OCI-LY3 (cell line): ENCODE data around the gene MRPL4.

Source experiments
- H2AFZ ChIP-seq: fragments of 200-600, 300-600 bp; shearing (Covaris generic); 2 replicates; pipeline ENCODE4 v1.6.0; 2014; ENCODE audit warnings: antibody characterized with exemption, low read depth, low read length
- H3K27ac ChIP-seq: fragments of 200-600, 300-600 bp; sonication (generic); 2 replicates; pipeline ENCODE4 v1.5.1; 2014; ENCODE audit warnings: mild to moderate bottlenecking, low read length, moderate library complexity, mixed read lengths
- H3K27me3 ChIP-seq: fragments of 200-600, 300-600 bp; sonication (generic); 2 replicates; pipeline ENCODE4 v1.6.1; 2014; ENCODE audit warnings: low read depth, low read length, mixed read lengths
- H3K36me3 ChIP-seq: fragments of 200-600, 300-600 bp; sonication (generic); replicated peaks from 2 replicates; pipeline ENCODE3; 2014; ENCODE audit warnings: low read depth, low read length, mixed read lengths
- H3K4me1 ChIP-seq: fragments of 300-600, 200-600 bp; sonication (generic); 2 replicates; pipeline ENCODE4 v1.6.1; 2014; ENCODE audit warnings: low read length, mixed read lengths
- H3K4me2 ChIP-seq: fragments of 200-600, 300-600 bp; sonication (generic); 2 replicates; pipeline ENCODE4 v1.6.1; 2014; ENCODE audit warnings: low read length, mixed read lengths
- H3K4me3 ChIP-seq: fragments of 300-600, 200-600 bp; sonication (generic); 2 replicates; pipeline ENCODE4 v1.5.1; 2014; ENCODE audit warnings: antibody characterized with exemption, mild to moderate bottlenecking, low read length, moderate library complexity
- H3K79me2 ChIP-seq: fragments of 300-600, 200-600 bp; shearing (Covaris generic); 2 replicates; pipeline ENCODE4 v1.6.1; 2014; ENCODE audit warnings: mild to moderate bottlenecking, low read length, mixed read lengths
- H3K9ac ChIP-seq: fragments of 300-600, 200-600 bp; shearing (Covaris generic); 2 replicates; pipeline ENCODE4 v1.6.0; 2014; ENCODE audit warnings: mild to moderate bottlenecking, low read length, moderate library complexity
- H3K9me3 ChIP-seq: fragments of 200-600, 300-600 bp; shearing (Covaris generic); 2 replicates; pipeline ENCODE4 v1.6.1; 2014; ENCODE audit warnings: low read length, mixed read lengths; ENCODE audit not compliant: insufficient read depth
- H4K20me1 ChIP-seq: fragments of 200-600, 300-600 bp; sonication (generic); 2 replicates; pipeline ENCODE4 v1.6.1; 2016; ENCODE audit warnings: low read length, mixed read lengths; ENCODE audit not compliant: insufficient read depth
- CTCF ChIP-seq: fragments of 200-600, 300-600 bp; sonication (generic); IDR thresholded peaks from 2 replicates; pipeline ENCODE4 v1.5.1; 2014; ENCODE audit warnings: antibody characterized with exemption, low read length, low read depth
- EZH2phosphoT487 ChIP-seq: fragments of 200-600 bp; shearing (Covaris generic); IDR thresholded peaks from 2 replicates; pipeline ENCODE4 v1.6.1; 2018; ENCODE audit warnings: antibody characterized with exemption, mixed run types, low read depth

MRPL4 gene

GRCh38 chr19:10292789-10293636 is 41.0 kb downstream of the MRPL4 start:
- no peak overlapping the region for H2AFZ ChIP-seq

GRCh38 chr19:10293637-10294367 is 41.8 kb downstream of the MRPL4 start:
- H3K4me3 ChIP-seq, result no peak overlapping the region
- H3K79me2 ChIP-seq, result no peaks in the 10 kb centered on the region
- H3K36me3 ChIP-seq, result peaks cover 8% of the 10 kb centered on the region
- H3K4me1 ChIP-seq, result peaks cover 2% of the 10 kb centered on the region
- TF ChIP-seq CTCF (no peak), EZH2phosphoT487 (no peak)
- no peaks in the 10 kb centered on the region for H3K9me3 ChIP-seq
- no peaks in the 10 kb centered on the region for H3K27me3 ChIP-seq
- H2AFZ ChIP-seq, result no peak overlapping the region
- H3K27ac ChIP-seq, result no peak overlapping the region
- no peak overlapping the region for H3K9ac ChIP-seq
- H3K4me2 ChIP-seq, result no peak overlapping the region
- no peaks in the 10 kb centered on the region for H4K20me1 ChIP-seq

More at GRCh38 chr19:10292789-10293636, 41.0 kb downstream of the MRPL4 start:
- no peak overlapping the region for H3K4me3 ChIP-seq
- H4K20me1 ChIP-seq, result no peaks in the 10 kb centered on the region
- H3K9me3 ChIP-seq, result no peaks in the 10 kb centered on the region
- TF ChIP-seq CTCF, result no peak
- no peak for TF ChIP-seq EZH2phosphoT487
- H3K4me2 ChIP-seq, result no peak overlapping the region
- H3K4me1 ChIP-seq, result peaks cover 5% of the 10 kb centered on the region
- H3K27me3 ChIP-seq, result no peaks in the 10 kb centered on the region
- H3K9ac ChIP-seq, result no peak overlapping the region
- no peak overlapping the region for H3K27ac ChIP-seq
- H3K36me3 ChIP-seq, result peaks cover 8% of the 10 kb centered on the region
- no peaks in the 10 kb centered on the region for H3K79me2 ChIP-seq

DNA sequence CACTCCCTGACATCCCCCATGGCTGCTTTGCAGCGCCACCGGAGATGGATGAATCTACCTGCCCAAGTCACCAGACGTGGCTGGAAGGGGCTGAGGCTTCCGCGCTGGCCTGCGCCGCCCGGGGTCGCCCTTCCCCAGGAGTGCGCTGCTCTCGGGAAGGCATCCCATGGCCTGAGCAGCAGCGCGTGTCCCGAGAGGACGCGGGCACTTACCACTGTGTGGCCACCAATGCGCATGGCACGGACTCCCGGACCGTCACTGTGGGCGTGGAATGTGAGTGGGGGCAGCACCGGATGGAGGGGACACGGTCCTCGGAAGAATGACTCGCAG is 42.3 kb downstream of the MRPL4 start:
- Histone ChIP-seq H2AFZ (no peak overlapping the region), H3K27me3 (no peaks in the 10 kb centered on the region), H3K79me2 (no peaks in the 10 kb centered on the region), H3K27ac (no peak overlapping the region), H3K9ac (no peak overlapping the region), H3K4me2 (no peak overlapping the region), H3K9me3 (no peaks in the 10 kb centered on the region), H4K20me1 (no peaks in the 10 kb centered on the region), H3K4me3 (no peak overlapping the region), H3K36me3 (peaks cover 8% of the 10 kb centered on the region), H3K4me1 (no peaks in the 10 kb centered on the region)
- TF ChIP-seq EZH2phosphoT487 (no peak), CTCF (no peak)

DNA sequence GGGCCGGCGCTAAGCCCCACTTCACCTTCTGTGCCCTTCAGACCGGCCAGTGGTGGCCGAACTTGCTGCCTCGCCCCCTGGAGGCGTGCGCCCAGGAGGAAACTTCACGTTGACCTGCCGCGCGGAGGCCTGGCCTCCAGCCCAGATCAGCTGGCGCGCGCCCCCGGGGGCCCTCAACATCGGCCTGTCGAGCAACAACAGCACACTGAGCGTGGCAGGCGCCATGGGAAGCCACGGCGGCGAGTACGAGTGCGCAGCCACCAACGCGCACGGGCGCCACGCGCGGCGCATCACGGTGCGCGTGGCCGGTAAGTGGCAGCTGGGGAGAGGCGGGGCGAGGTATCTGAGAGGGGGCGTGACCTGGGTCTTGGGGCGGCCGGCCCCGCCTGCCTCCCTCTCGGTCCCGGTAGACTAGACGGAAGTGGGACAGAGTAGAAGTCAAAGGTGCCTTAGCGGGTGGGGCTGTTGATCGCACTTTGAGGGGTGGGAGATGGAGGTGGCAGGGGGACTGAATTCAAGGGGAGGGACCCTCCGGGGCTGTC is 43.4 kb downstream of the MRPL4 start:
- Histone ChIP-seq H3K4me3 (no peak overlapping the region), H2AFZ (no peak overlapping the region), H3K36me3 (peaks cover 8% of the 10 kb centered on the region), H3K79me2 (no peaks in the 10 kb centered on the region), H3K9ac (no peak overlapping the region), H3K4me2 (no peak overlapping the region), H3K27me3 (no peaks in the 10 kb centered on the region), H3K4me1 (no peaks in the 10 kb centered on the region; the same call in 1 of the 2 replicates), H3K9me3 (no peaks in the 10 kb centered on the region), H3K27ac (no peak overlapping the region), H4K20me1 (no peaks in the 10 kb centered on the region)
- no peak for TF ChIP-seq CTCF
- no peak for TF ChIP-seq EZH2phosphoT487
